Dendritic cell treated with granulocyte-macrophage colony-stimulating factor and Interleukin-4, amounts not matched to agents 40 ng/mL and 50 ng/mL, for 4 days (primary cell): ENCODE data around the gene RFWD3.

Source experiments
- H3K27ac Mint-ChIP-seq: one replicate; pipeline ENCODE4 v1.8.0; 2022; ENCODE audit warnings: mild to moderate bottlenecking, mixed read lengths
- H3K27me3 Mint-ChIP-seq: one replicate; pipeline ENCODE4 v1.8.0; 2022; ENCODE audit warnings: mild to moderate bottlenecking, mixed read lengths
- H3K36me3 Mint-ChIP-seq: one replicate; pipeline ENCODE4 v1.8.0; 2022; ENCODE audit warnings: low read depth, mixed read lengths
- H3K4me1 Mint-ChIP-seq: one replicate; pipeline ENCODE4 v1.8.0; 2022; ENCODE audit warnings: low read depth, mixed read lengths
- H3K4me3 Mint-ChIP-seq: one replicate; pipeline ENCODE4 v1.8.0; 2022; ENCODE audit warnings: mild to moderate bottlenecking, moderate library complexity, mixed read lengths
- H3K9me3 Mint-ChIP-seq: one replicate; pipeline ENCODE4 v1.8.0; 2022; ENCODE audit warnings: mixed read lengths
- intact Hi-C: fragments of 100-400 bp; cut with micrococcal nuclease; formaldehyde crosslinking; loops from one replicate; pipeline ENCODE4 v1.15.0; 2022

Gene RFWD3

GRCh38 chr16:74575175-74575806, 91.4 kb downstream of the RFWD3 start:
- no peaks in the 10 kb centered on the region for H3K9me3 Mint-ChIP-seq
- H3K27ac Mint-ChIP-seq: no peak overlapping the region
- intact Hi-C loops: no loop called here
- H3K4me3 Mint-ChIP-seq: no peak overlapping the region
- H3K27me3 Mint-ChIP-seq: no peaks in the 10 kb centered on the region
- H3K4me1 Mint-ChIP-seq: peaks cover 36% of the 10 kb centered on the region
- peaks cover 11% of the 10 kb centered on the region for H3K36me3 Mint-ChIP-seq

GRCh38 chr16:74574146-74574545, 92.5 kb downstream of the RFWD3 start:
- Mint-ChIP-seq H3K27me3 (no peaks in the 10 kb centered on the region), H3K4me3 (no peak overlapping the region), H3K36me3 (peaks cover 11% of the 10 kb centered on the region), H3K4me1 (peaks cover 31% of the 10 kb centered on the region), H3K9me3 (no peaks in the 10 kb centered on the region), H3K27ac (no peak overlapping the region)
- intact Hi-C loops: no loop called here

DNA sequence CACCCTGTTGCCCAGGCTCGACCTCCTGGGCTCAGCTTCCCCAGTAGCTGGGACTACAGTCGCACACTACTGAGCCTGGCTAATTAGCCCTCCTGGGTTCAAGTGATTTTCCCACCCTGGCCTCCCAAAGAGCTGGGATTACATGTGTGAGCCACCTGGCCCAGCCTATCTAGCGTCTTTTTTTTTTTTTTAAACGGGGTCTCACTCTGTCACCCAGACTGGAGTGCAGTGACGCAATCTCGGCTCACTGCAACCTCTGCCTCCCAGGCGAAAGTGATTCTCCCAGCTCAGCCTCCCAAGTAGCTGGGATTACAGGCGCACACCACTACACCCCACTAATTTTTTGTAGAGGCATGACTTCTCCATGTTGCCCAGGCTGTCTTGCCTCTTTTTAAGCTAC, 93.1 kb downstream of the RFWD3 start:
- Mint-ChIP-seq H3K27ac (no peak overlapping the region), H3K4me3 (no peak overlapping the region), H3K9me3 (no peaks in the 10 kb centered on the region), H3K4me1 (peaks cover 26% of the 10 kb centered on the region), H3K27me3 (no peaks in the 10 kb centered on the region), H3K36me3 (peaks cover 11% of the 10 kb centered on the region)
- intact Hi-C loops: no loop called here
